SK-N-SH treated with all-trans-retinoic acid at 6 μM for 48 hours (cell line): Measurements from ENCODE around the gene SHOC1.
A peak's percentile ranks its signal among the peaks of the same experiment; 100 is the strongest.

Experiments
- CREB5 ChIP-seq: fragments of 250-450 bp; sonication (Bioruptor Pico); IDR thresholded peaks from 2 replicates; pipeline ENCODE4 v1.5.1; 2020; ENCODE audit warnings: low read depth, mild to moderate bottlenecking, moderate library complexity
- ESRRG ChIP-seq: fragments of 250-450 bp; sonication (Bioruptor Pico); IDR thresholded peaks from 2 replicates; pipeline ENCODE4 v1.6.1; 2021; ENCODE audit warnings: mild to moderate bottlenecking
- ISL1 ChIP-seq: fragments of 250-450 bp; sonication (Bioruptor Pico); IDR thresholded peaks from 2 replicates; pipeline ENCODE4 v2.1.2; 2022; ENCODE audit warnings: mild to moderate bottlenecking, moderate library complexity
- PATZ1 ChIP-seq: fragments of 250-450 bp; sonication (Bioruptor Pico); IDR thresholded peaks from 2 replicates; pipeline ENCODE4 v1.8.0; 2020; ENCODE audit warnings: mild to moderate bottlenecking, moderate library complexity, borderline replicate concordance
- TOX ChIP-seq: fragments of 250-450 bp; sonication (Bioruptor Pico); IDR thresholded peaks from 2 replicates; pipeline ENCODE4 v1.8.0; 2021; ENCODE audit warnings: mild to moderate bottlenecking, moderate library complexity, borderline replicate concordance
- TSHZ2 ChIP-seq: fragments of 250-450 bp; sonication (Bioruptor Pico); IDR thresholded peaks from 2 replicates; pipeline ENCODE4 v1.5.0; 2020; ENCODE audit warnings: mild to moderate bottlenecking, moderate library complexity
- ZC3H10 ChIP-seq: fragments of 250-450 bp; sonication (Bioruptor Pico); IDR thresholded peaks from 2 replicates; pipeline ENCODE4 v1.5.1; 2021; ENCODE audit warnings: mild to moderate bottlenecking, moderate library complexity
- ZFP30 ChIP-seq: fragments of 450-650 bp; formaldehyde crosslinking; IDR thresholded peaks from 2 replicates; pipeline ENCODE4 v1.5.0; 2022; ENCODE audit warnings: mild to moderate bottlenecking, moderate library complexity
- ZNF565 ChIP-seq: fragments of 450-650 bp; formaldehyde crosslinking; conservative IDR thresholded peaks from 2 replicates; pipeline ENCODE4 v1.5.0; 2020; ENCODE audit warnings: low read depth, mild to moderate bottlenecking, moderate library complexity
- ZNF70 ChIP-seq: fragments of 450-650 bp; formaldehyde crosslinking; IDR thresholded peaks from 2 replicates; pipeline ENCODE4 v1.5.0; 2020; ENCODE audit warnings: mild to moderate bottlenecking, moderate library complexity
- ZNF8 ChIP-seq: fragments of 450-650 bp; formaldehyde crosslinking; IDR thresholded peaks from 2 replicates; pipeline ENCODE4 v1.5.0; 2020; ENCODE audit warnings: mild to moderate bottlenecking, moderate library complexity

GRCh38 chr9:111828193-111828592, 33.5 kb upstream of the SHOC1 start:
- TF ChIP-seq CREB5 (CRISPR knock-in tag) (no peak), ZNF565 (no peak), ZFP30 (no peak), ZC3H10 (no peak), ISL1 (CRISPR knock-in tag) (no peak), PATZ1 (CRISPR knock-in tag) (no peak), TSHZ2 (no peak), ZNF70 (CRISPR knock-in tag) (no peak), TOX (CRISPR knock-in tag) (peak; percentile 60; the same call in 1 of the 2 replicates), ZNF8 (CRISPR knock-in tag) (no peak), ESRRG (CRISPR knock-in tag) (no peak)
